Smooth muscle cell (in vitro differentiated cells): Measurements from ENCODE around the gene SH2B2. TPM values are rescaled to one million over a fixed set of nuclear protein-coding genes. Genes with fewer than 3 reads are reported as not detected.

Experiments used
- DNase-seq: peaks from one replicate; lab custom pipeline; 2025; ENCODE audit not compliant: unreplicated experiment; lab: John Stamatoyannopoulos, UW
- H2AFZ ChIP-seq: fragments of 200-600 bp; sonication (generic); 2 replicates; pipeline ENCODE4 v1.6.0; 2016; ENCODE audit warnings: antibody characterized with exemption, low read depth, mild to moderate bottlenecking
- H3F3A ChIP-seq: fragments of 200-600 bp; sonication (generic); 2 replicates; pipeline ENCODE4 v1.6.0; 2017; ENCODE audit warnings: antibody characterized with exemption, low read depth
- H3K27ac ChIP-seq: fragments of 200-600 bp; sonication (generic); 2 replicates; pipeline ENCODE4 v1.5.1; 2016; ENCODE audit warnings: low read depth, mild to moderate bottlenecking
- H3K27me3 ChIP-seq: fragments of 200-600 bp; sonication (generic); 2 replicates; pipeline ENCODE4 v1.6.1; 2016; ENCODE audit warnings: low read depth, mild to moderate bottlenecking
- H3K36me3 ChIP-seq: fragments of 200-600 bp; sonication (generic); 2 replicates; pipeline ENCODE4 v1.5.1; 2016; ENCODE audit warnings: low read depth
- H3K4me1 ChIP-seq: fragments of 200-600 bp; sonication (generic); 2 replicates; pipeline ENCODE4 v1.5.1; 2016; ENCODE audit warnings: low read depth
- H3K4me2 ChIP-seq: fragments of 200-600 bp; sonication (generic); 2 replicates; pipeline ENCODE4 v1.6.0; 2016; ENCODE audit warnings: mild to moderate bottlenecking
- H3K4me3 ChIP-seq: fragments of 200-600 bp; sonication (generic); 2 replicates; pipeline ENCODE4 v1.5.1; 2016; ENCODE audit warnings: mild to moderate bottlenecking
- H3K79me2 ChIP-seq: fragments of 200-600 bp; sonication (generic); 2 replicates; pipeline ENCODE4 v1.6.0; 2016; ENCODE audit warnings: low read depth, mild to moderate bottlenecking
- H3K9ac ChIP-seq: fragments of 200-600 bp; sonication (generic); 2 replicates; pipeline ENCODE4 v1.6.0; 2016; ENCODE audit warnings: low read depth
- H3K9me3 ChIP-seq: fragments of 200-600 bp; sonication (generic); replicated peaks from 2 replicates; pipeline ENCODE4 v1.5.1; 2016; ENCODE audit warnings: low read depth
- H4K20me1 ChIP-seq: fragments of 200-600 bp; sonication (generic); 2 replicates; pipeline ENCODE4 v1.6.0; 2016; ENCODE audit warnings: low read depth
- CTCF ChIP-seq: fragments of 200-600 bp; sonication (generic); IDR thresholded peaks from 2 replicates; pipeline ENCODE4 v1.5.1; 2017; ENCODE audit warnings: borderline replicate concordance, mild to moderate bottlenecking, antibody characterized with exemption; ENCODE audit not compliant: insufficient read depth, poor library complexity, severe bottlenecking
- WGBS: methylation state at CpG from one replicate; pipeline ENCODE4 v1.1.7; 2016; ENCODE audit warnings: low lambda C conversion rate; 5-methylcytosine and 5-hydroxymethylcytosine counted together
- polyA plus RNA-seq: library from polyadenylated mRNA; unstranded; fragments of >200 nt; fragmentation: Nextera tagmentation; extraction: Ambion mirVana; gene quantifications from 2 replicates; pipeline ENCODE4 v1.2.1, GENCODE V29; 2016
- total RNA-seq: library from RNA; depleted of rRNA; stranded (reverse); fragments of >200 nt; gene quantifications from 2 replicates; pipeline ENCODE4 v1.2.3, GENCODE V29; 2014

Gene SH2B2
- total and polyA plus RNA-seq, 2 experiments from 2014 or later: 8.2 to 12.4 TPM

GRCh38 chr7:102291056-102291915 lies 4.6 kb downstream of the SH2B2 start:
- WGBS: 80% methylated on average over 18 of the region's 18 CpGs
- H3K36me3 ChIP-seq: no peaks in the 10 kb centered on the region
- H4K20me1 ChIP-seq: peaks cover 54% of the 10 kb centered on the region
- no peak overlapping the region for H3K4me3 ChIP-seq
- DNase-seq: no peak
- no peaks in the 10 kb centered on the region for H3K27me3 ChIP-seq
- H3K27ac ChIP-seq: no peak overlapping the region
- H2AFZ ChIP-seq: no peak overlapping the region
- H3K9me3 ChIP-seq: no peaks in the 10 kb centered on the region
- H3K9ac ChIP-seq: no peak overlapping the region
- H3K4me1 ChIP-seq: peaks cover 7% of the 10 kb centered on the region
- no peaks in the 10 kb centered on the region for H3F3A ChIP-seq
- no peaks in the 10 kb centered on the region for H3K79me2 ChIP-seq
- no peak overlapping the region for H3K4me2 ChIP-seq
- no peak for TF ChIP-seq CTCF

- H3K79me2 ChIP-seq: no peaks in the 10 kb centered on the region
- no peak overlapping the region for H3K27ac ChIP-seq
- peaks cover 56% of the 10 kb centered on the region for H4K20me1 ChIP-seq
- H3K36me3 ChIP-seq: no peaks in the 10 kb centered on the region
- no peak overlapping the region for H2AFZ ChIP-seq
- H3K9me3 ChIP-seq: no peaks in the 10 kb centered on the region
- no peak overlapping the region for H3K9ac ChIP-seq
- TF ChIP-seq CTCF: no peak
- no peak overlapping the region for H3K4me2 ChIP-seq
- peaks cover 7% of the 10 kb centered on the region for H3K4me1 ChIP-seq
- DNase-seq: no peak
- no peak overlapping the region for H3K4me3 ChIP-seq
- WGBS: 93% methylated on average over 2 of the region's 2 CpGs
- H3F3A ChIP-seq: no peaks in the 10 kb centered on the region
- H3K27me3 ChIP-seq: no peaks in the 10 kb centered on the region
Observed at GRCh38 chr7:102291916-102292267, 5.2 kb downstream of the SH2B2 start.

- WGBS: 17% methylated on average over 30 of the region's 36 CpGs
- H4K20me1 ChIP-seq: peaks cover 60% of the 10 kb centered on the region
- no peak overlapping the region for H2AFZ ChIP-seq
- H3K27ac ChIP-seq: no peak overlapping the region
- no peak overlapping the region for H3K9ac ChIP-seq
- no peak for TF ChIP-seq CTCF
- H3K4me1 ChIP-seq: peaks cover 5% of the 10 kb centered on the region
- no peaks in the 10 kb centered on the region for H3F3A ChIP-seq
- no peaks in the 10 kb centered on the region for H3K27me3 ChIP-seq
- no peak for DNase-seq
- H3K4me3 ChIP-seq: no peak overlapping the region
- H3K4me2 ChIP-seq: no peak overlapping the region
- H3K79me2 ChIP-seq: no peaks in the 10 kb centered on the region
- H3K9me3 ChIP-seq: no peaks in the 10 kb centered on the region
- no peaks in the 10 kb centered on the region for H3K36me3 ChIP-seq
Observed at GRCh38 chr7:102292813-102293798, 6.4 kb downstream of the SH2B2 start.
